NCI-H82 treated with DMSO at 0.1 percent for 48 hours (cell line): Measurements from ENCODE around the gene NPAS2.

Experiments used
- DNase-seq: peaks from one replicate; lab custom pipeline; 2025; ENCODE audit not compliant: unreplicated experiment; lab: John Stamatoyannopoulos, UW

Gene NPAS2

DNA sequence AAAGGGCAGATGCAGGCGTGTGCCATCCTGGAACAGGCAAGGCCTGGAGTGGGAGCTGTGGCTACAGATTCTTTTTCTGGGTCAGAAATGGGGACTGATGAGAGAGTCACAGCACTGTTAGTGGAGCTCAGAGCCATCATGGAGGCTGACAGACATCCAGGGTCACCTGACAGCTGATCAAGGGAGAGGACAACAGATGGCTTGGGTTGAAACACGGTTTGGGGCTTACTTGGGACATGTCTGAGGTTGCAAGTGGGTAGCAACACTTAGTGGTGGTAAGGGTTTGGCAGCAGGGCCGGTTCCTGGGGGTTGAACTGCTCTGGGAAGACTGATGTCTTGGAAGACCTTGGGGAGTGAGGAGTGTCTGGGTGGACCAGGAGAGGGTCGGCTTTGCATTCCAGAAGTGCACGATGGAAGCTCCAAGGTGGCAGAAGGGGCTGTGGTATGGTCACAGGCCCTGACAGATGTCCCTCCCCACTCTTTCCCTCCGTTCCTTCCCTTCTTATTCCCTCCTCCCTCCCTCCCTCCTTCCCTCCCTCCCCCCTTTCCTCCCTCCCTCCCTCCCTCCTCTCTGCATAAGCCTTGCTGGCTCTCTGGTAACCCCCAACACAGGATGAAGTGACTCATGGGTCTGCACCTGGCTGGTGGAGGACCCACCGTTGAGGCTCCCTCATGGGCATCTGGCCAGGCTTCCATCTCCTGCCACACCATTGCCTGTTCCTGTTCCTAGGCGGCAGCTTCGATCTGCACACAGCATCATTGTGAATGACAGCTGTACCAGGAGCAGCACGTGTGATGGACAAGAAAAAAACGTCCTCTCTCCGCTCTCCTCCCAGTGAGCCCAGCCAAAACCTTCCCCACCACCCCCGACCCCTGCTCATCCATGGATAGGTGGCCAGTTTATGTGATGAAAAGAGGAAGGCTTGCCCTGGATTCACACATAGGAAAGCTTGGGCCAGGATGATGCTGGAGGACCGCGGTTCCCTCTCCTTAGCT, 118.4 kb downstream of the NPAS2 start:
- DNase-seq: no peak

DNA sequence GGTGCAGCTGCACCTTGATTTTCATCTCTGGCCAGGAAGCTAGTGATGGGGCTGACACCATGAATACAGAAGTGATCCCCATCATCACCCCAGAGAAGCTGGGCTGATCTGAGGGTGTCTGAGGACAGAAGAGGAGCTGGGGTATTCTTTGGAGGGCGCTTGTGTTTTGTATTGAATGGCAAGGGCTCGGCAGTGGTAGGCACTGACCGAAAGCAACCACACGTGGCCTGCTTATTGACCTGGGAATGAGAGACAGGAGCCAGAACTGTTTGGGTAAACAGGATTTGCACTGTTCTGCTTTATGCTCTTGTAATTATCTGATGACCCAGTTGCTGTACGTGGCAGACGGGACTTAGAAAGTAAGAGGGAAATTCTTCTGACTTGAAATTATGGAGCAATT, 119.5 kb downstream of the NPAS2 start:
- DNase-seq: no peak

DNA sequence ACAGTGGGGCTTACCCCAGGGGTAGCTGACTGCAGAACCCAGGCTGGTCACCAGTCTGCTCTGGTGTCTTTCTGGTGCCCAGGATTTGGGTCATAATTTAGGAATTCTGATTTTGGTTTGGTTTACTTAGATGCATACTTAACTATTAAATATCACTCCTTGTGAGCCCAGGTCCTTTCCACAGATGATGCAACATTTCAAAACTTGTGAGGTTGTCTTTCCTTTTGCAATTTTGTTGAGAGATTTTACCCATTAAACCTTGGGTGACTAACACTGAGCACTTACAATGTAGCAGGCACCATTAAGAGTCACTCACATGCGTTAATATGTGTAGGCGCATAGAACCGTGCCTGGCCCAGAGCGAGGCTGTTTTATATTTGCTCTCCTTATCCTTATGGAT, 120.3 kb downstream of the NPAS2 start:
- no peak for DNase-seq

DNA sequence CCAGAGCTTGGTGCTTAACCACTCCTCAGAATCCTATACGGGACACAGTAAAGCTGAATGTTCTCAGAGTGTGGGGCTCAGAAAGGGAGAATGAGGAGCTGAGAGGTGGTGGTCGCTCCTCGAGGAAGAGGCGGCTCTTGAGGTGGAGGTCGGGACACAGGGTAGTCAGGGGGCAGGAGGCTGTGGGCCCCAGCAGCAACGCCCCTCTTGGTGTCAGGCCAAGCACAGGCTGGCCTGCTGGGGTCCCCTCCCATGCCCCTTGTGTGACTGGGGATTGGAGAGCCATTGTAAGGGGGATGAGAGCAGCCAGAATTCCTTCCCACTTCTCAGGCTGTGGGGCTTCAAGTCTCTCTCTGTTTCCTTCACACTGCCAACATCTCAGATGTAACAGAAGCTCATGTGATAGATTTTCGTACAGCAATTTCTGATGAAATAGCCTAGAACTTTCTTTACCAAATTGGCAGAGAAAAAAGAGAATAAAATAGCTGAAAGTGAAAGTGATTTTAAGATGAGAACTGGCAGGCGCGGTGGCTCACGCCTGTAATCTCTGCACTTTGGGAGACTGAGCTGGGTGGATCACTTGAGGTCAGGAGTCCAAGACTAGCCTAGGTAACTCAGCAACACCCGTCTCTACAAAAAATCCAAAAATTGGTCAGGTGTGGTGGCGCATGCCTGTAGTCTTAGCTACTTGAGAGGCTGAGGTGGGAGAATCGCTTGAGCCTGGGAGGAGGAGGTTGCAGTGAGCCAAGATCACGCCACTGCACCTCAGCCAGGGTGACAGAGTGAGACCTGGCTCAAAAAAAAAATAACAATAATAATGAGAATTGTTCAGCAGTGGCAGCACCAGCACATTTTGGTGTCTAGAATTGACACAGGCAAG, 121.1 kb downstream of the NPAS2 start:
- no peak for DNase-seq

DNA sequence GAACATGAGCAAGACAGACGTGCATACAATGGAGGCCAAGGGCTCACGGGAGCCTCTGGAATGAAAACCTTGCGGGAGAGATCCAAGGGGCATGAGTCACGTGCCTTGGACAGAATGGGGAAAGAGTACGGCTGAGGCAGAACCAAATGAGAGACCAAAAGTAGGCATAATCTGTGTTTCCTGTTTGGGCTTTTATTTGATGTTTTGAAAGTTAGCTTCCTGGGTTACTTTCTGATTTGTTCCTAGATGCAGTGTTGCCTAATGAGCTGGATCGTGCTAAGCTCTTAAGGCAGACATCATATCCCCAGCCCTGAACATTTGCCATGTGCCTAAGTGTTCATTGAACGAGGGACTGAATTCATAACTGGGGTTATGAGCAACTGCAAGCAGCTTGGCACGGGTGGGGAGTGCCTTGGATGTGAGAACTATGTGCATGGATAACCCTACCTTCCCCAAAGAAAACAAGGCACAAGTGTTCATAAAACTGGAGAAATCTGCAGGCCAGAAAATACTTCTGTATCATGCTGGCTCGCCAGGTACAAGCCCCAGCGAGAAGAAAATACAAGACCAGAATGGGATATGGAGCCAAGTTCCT, 121.8 kb downstream of the NPAS2 start:
- no peak for DNase-seq

DNA sequence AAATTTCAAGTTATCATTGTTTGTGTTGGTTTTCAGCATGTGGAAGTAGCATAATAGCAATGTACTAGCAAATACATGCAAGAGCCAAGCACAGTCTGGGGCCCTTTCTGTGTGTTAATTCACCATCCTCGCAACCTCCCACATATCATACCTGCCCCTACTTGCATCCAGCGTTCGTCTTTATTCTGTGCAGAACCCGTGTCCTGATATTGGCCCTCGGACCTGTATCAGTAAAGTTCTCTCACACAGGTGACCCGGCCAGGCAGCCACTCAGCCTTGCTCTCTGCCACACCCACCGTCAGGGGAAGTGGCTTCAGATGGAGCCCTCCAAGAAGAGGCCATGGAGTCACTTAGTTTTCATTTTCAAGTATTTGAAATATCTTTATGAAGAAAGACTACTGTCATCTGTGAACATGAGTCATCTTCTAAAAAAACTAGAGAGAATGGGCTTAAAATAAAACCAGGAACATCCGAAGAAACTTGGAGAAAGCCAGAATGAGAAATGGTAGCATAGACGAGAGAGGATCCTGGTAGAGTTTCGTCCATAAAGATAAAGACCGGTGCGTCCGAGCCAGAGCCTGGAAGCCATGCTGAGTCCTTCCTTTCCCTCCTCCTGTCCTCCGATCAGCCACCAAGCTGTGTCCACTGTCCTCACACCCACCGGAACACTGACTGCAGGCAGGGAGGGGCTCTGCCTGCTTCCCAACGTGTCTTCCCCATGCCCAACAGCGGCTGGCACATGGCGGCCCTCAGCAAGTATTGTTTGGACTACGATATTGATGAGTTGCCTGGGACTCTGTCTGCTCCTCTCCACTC, 124.9 kb downstream of the NPAS2 start:
- DNase-seq: no peak

DNA sequence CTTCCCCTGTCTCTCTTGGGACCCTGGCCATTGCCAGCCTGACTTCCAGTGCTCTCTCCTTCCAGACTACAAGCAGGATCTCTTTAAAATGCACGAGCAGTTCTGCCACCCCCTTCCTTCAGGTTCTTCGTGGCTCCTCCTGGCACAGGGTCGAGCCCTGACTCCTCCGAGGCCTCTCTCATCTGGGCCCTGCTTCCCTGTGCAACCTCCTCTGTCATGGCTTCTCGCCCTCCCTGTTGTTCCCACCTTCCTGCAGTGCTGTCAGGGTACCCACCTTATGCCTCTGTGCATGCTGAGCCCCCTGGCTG, 125.4 kb downstream of the NPAS2 start:
- DNase-seq: no peak

DNA sequence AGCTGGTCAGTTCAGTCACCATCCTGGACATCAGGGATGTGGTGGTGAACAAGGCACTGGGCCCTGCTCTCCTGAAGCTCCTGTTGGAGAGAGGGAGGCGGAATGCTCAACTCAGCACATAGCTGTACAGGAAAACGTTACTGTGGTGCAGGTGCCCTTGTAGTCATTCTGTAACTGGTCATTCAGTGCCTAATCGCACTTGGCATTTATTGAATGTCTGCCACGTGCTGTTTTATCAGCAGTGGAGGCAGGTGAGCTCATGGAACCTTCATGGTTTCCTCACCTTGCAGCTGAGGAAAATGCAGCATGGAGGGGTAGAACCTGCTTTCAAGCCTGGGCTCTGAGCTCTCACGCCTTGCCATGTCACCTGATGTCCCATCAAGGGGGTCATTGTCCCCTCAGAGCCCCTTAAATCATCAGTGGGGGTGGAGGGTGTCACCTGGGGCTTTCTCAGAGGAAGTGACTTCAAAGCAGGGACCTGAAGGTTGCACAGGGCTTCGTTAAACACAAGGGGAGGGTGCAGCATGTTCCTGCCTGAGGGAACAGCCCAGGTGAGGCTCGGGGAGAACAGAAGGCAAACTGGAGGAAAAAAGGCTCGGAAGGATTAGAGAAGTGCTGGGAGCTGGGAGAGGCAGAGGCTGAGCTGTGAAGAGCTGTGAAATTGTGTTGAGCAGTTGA, 126.1 kb downstream of the NPAS2 start:
- DNase-seq: no peak

DNA sequence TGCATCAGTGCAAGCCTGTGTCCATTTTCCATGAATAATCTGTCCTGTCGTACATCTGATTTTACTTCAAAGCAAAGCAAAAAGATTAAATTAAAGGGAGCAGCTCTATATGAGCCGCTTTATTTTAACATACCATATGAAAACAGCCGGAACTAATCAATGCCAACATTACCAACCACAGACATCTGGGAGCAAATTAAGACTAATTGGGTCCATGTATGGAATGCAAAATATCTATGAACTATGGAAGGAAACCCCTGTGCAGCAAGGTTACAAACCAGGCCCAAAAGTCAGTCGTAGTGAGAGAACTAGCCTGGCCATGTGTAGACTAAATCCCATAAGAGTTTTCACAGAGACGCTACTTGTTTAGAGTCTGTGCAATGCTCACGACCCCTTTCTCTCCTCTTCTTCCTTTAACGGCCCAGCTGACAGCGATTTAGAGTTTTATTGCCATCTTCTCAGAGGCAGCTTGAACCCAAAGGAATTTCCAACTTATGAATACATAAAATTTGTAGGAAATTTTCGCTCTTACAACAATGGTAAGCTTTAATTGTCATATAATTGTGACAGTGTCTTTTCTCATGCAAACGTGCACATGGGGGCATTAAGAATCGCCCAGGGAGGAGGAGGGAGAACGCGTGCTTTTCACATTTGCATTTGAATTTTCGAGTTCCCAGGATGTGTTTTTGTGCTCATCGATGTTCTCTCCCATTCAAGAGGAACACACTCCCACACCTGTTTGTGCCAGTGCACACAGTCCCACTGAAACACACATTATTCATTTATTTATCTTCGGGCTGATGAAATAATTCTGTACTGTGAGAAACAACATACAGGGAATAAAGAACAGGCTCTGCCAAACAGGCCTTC, 129.2 kb downstream of the NPAS2 start:
- no peak for DNase-seq

DNA sequence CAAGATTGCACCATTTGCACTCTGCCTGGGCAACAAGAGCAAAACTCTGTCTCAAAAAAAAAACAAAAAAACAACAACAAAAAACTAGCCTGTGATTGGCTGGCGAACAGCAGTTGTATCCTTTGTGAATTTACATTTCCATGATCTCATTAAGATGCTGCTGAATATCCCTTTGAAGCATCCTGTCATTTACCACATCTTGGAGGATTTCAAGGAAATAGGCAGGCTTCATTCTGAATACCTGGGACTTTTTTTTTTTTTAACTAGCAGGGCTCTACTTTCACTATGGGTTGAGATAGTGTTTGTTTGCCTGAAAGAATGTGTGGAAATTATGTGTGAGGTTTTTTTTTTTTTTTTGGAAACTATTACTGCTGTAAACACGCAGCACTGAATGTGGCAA, 132.6 kb downstream of the NPAS2 start:
- no peak for DNase-seq

DNA sequence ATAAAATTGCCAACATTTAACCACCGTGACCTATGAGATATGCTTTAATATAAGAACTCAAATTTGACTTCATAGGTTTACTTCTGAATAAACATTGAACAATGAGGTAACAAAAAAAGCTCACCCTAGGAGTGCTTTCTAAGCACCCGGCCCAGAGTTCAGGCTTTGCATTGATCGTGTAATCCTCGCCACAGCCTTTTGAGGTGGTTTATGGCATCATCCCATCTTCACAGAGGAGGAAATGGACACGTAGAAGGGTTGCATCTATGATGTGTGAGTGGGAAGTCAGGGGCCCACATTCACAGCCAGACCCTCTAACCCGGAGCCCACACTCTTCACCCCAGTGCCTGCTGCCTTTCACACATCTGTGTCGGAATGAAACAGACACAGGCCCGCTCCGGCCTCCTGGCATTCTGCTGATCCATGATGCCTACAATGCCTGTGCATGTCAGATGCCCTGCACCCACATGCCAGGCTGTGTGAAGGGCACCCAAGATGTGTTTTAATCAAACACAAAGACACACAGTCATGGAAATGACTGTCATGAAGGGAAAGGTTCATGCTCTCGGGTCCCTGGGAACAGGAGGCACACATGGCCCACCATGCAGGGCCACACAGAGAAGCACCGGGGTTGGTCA, 133.6 kb downstream of the NPAS2 start:
- DNase-seq: no peak

DNA sequence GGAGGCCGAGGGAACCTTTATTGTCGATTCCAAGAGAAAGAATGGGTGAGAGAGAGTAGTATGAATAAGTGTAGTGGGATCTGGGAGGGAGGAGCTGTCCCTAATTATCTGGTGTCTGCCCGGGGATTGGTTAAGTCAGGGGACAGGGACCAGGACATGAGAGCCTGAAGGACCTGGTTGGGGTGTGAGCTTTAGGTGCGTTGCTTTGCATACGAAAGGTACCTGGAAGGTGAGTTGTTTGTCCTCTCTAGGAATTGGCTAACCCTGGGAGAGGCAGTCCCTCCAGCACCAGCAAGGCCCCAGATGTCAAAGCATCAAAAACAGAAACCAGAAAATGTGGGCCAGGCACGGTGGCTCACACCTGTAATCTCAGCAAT, 134.1 kb downstream of the NPAS2 start:
- DNase-seq: no peak

DNA sequence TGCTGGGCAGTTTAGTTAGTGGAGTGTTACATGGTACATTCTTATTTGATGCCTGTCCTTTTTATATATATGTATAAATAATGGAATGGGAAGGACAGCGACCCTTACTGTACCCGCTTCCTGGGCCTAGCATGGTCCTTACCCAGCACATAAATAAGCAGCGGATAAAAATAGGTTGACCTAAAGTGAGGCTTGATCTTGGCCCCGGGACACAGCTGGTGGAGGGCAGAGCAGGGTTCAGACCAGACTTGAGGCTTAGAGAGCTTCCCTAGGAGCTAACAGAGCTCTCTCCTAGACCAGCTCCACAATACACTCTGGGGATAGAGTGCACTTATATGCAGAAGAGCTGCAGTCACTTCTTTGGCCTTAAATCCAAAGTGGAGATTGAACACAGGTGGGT, 135.3 kb downstream of the NPAS2 start:
- no peak for DNase-seq

DNA sequence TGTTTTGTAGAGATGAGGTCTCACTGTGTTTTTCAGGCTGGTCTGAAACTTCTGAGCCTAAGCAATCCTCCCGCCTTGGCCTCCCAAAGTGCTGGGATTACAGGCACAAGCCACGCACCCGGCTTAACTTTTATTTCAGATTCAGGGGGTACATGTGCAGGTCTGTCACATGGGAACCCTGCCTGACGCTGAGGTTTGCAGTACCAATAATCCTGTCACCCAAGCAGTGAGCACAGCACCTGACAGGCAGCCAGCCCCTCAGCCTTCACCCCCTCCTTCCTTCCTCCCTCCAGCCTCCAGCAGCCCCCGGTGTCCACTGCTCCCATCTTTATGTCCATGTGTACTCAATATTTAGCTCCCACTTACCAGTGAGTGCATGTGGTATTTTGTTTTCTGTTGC, 136.1 kb downstream of the NPAS2 start:
- no peak for DNase-seq

DNA sequence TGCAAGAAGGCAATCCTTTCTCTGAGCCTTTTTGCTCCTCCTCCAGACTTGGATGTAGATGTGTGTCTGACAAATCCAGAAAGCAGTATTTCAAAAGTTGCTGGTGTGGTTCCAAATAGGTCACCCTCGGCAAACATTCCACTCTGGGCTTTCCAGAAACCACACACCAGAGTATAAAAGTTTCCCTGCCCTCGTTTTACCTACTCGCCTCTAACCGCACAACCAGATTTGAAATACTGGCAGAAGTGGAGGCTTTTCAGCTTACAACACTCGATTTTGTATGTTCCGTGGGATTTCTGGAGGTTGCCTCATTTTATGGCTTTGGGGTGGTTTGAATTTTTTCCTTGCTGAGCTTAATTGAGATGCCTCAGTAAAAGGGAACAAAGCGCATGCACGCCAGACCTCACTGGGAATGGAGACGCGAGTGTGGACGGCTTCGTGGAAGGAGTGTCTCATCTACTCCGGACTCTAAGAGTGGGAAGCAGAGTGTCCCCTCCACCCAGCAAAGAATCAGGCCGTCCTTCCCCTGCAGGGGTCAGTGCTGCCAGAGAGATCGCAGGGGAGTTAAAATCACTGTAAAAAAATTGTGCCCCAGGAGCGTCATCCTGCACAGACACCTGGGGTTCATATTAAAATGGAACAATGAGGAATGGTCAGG, 138.2 kb downstream of the NPAS2 start:
- no peak for DNase-seq

DNA sequence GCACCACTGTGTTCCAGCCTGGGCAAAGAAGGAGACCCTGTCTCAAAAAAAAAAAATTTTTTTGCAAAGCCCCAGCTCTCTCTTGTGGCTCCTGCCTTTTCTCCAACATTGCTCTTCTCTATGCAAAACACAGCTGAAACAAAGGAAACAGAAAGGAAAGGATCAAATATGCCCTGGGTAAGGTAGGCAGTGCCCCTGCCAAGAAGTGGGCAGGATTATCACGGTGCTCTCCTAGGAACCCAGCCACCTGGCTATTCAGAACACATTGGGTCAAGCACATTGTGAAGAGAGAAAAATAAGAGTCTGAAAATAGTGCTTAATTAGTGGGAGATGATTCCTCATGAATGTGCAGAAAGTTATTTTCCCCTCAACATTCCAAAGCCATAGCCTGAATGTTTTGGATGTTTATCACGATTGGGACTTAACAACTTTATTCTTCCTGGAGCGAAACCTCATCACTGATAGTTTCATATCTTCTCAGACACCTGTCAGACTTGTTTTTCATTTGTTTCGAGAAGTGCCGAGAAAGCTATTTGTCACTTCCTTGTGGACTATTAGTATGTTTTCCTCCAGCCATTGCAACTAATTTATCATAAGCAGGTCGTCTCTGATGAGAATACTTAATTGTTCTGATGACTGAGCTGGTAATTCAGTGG, 139.4 kb downstream of the NPAS2 start:
- DNase-seq: no peak

DNA sequence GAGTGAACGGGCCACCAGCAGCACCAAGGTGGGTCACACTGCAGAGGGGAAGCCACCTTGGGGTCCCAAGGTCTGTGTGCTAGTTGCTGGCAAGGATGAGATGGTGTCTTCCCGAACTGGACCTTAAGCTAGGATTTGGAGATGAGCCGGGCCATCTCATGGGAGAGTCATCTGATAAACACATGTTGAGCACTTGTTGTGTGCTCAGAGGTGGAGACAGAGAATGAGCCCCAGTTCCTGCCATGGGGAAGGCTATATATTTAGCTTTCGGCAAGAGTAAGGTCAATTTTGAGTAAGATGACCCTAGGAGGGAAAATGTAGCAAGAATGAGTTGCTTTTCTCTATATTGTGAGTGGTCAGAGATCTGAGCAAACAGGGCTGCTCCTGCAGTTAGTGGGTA, 140.7 kb downstream of the NPAS2 start:
- no peak for DNase-seq
